Skeletal muscle tissue (tissue), 4 donors: ENCODE measurements around the gene C9orf50. TPM values are rescaled to one million over a fixed set of nuclear protein-coding genes. Genes with fewer than 3 reads are reported as not detected.

Experiments used
- H3K27ac ChIP-seq: one replicate; pipeline ENCODE4 v1.7.0; 2013; ENCODE audit warnings: mild to moderate bottlenecking, low read depth, low read length, inconsistent platforms
- H3K27me3 ChIP-seq, 3 donors: one replicate each; pipeline ENCODE4 v1.7.0; 2013; ENCODE audit warnings: low read length in 3 of 3; ENCODE audit not compliant: control insufficient read depth in 3 of 3, insufficient read depth in 3 of 3
- H3K36me3 ChIP-seq, 3 donors: one replicate each; pipeline ENCODE4 v1.7.0; 2013; ENCODE audit warnings: low read length in 3 of 3; ENCODE audit not compliant: control insufficient read depth in 3 of 3, insufficient read depth in 3 of 3
- H3K4me1 ChIP-seq, 3 donors: one replicate each; pipeline ENCODE4 v1.7.0; 2013; ENCODE audit warnings: low read length in 3 of 3, mild to moderate bottlenecking in 3 of 3; ENCODE audit not compliant: control insufficient read depth in 3 of 3, insufficient read depth in 3 of 3
- H3K4me3 ChIP-seq, 3 donors: one replicate each; pipeline ENCODE4 v1.7.0; 2013; ENCODE audit warnings: low read length in 3 of 3
- H3K9ac ChIP-seq, 3 donors: one replicate each; pipeline ENCODE4 v1.7.0; 2013; ENCODE audit warnings: low read length in 3 of 3, mild to moderate bottlenecking in 3 of 3, moderate library complexity in 2 of 3, low read depth in 1 of 3
- H3K9me3 ChIP-seq, 3 donors: one replicate each; pipeline ENCODE4 v1.7.0; 2013; ENCODE audit warnings: low read length in 3 of 3; ENCODE audit not compliant: control insufficient read depth in 3 of 3
- total RNA-seq: library from RNA; depleted of rRNA; stranded (reverse); fragments of >200 nt; gene quantifications from one replicate; pipeline ENCODE4 v1.2.3, GENCODE V29; 2014
- donor health status: Osteomylitis.

C9orf50 gene
- total RNA-seq, 1 donor from 2014 or later, result not detected

DNA sequence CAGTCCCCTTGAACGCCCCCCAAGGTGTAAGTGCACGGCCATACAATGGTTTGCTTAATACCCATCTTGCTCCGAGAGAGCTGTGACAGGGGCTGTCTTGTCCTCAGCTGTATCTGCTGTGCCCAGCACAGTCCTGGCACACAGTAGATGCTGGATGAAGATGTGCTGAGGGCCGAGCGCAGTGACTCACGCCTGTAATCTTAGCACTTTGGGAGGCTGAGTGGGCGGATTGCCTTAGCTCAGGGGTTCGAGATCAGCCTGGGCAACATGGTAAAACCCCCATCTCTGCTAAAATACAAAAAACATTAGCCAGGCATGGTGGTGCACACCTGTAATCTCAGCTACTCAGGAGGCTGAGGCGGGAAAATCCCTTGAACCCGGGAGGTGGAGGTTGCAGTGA is 53.6 kb downstream of the C9orf50 start:
- Histone ChIP-seq H3K9ac (no peak overlapping the region), H3K4me1 (peaks cover 27 to 33% (median 32%) of the 10 kb centered on the region in 3 donors), H3K4me3 (no peak overlapping the region)

DNA sequence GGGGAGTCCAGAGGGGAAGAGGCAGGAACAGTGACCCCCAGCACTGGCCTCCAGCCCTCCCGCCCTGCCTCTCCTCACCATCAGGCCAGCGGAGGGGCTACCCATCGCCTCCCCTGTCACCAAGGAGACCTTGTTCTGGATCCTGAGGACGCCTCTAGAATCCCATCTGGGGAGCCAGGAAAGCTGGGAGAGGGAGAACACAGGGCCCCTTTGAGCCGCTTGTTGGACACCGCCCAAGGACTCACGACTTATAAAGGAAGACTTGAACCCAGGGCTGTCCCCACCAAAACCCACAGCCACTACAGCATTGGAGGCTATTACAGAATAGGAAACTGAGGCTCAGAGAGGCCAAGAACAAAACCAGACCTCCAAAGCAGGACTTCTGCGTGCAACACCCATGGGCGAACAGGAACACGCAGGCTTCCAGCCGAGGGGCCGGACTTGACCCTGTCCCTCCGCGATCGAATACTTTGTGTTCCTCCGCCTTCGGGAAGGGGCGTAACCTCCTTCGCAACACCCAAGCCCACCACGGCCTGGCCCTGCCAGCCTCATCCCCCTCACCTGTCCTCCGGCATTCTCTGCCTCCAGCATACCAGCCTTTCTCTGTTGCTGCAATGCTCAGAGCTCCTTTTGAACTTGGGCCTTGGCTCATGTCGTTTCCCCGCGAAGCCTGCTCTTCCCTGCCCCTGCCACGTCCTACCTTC is 54.2 kb downstream of the C9orf50 start:
- no peak overlapping the region for H3K27ac ChIP-seq
- peaks cover 0 to 9% (median 9%) of the 10 kb centered on the region in 3 donors for H3K27me3 ChIP-seq
- peaks cover 27 to 33% (median 31%) of the 10 kb centered on the region in 3 donors for H3K4me1 ChIP-seq

More for the DNA sequence above, 53.6 kb downstream of the C9orf50 start:
- no peak overlapping the region for H3K27ac ChIP-seq
- H3K27me3 ChIP-seq, result peaks cover 0 to 9% (median 9%) of the 10 kb centered on the region in 3 donors
- no peaks in the 10 kb centered on the region for H3K36me3 ChIP-seq
- no peaks in the 10 kb centered on the region for H3K9me3 ChIP-seq

DNA sequence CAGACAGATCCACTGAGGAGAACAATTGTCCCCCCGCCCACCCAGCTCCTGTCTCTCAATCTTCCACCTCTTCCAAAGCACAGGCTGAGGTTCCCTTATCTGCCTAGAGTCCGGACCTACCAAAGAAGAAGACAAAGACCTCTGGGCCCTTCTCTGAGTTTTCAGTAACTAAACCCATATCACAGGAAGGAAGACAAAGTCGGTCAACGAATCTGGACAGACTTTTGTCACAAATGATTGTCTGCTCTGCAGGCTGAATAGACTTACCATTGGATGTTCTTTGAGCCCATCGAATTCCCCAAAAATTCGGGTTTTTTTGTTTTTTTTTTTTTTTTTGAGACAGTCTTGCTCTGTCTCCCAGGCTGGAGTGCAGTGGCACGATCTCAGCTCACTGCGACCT is 58.0 kb downstream of the C9orf50 start:
- Histone ChIP-seq H3K9ac (no peak overlapping the region), H3K4me1 (peaks cover under 1 to 4% (median 3%) of the 10 kb centered on the region in 3 donors), H3K27me3 (peaks cover 0 to 2% (median 2%) of the 10 kb centered on the region in 3 donors), H3K4me3 (no peak overlapping the region), H3K36me3 (no peaks in the 10 kb centered on the region), H3K9me3 (no peaks in the 10 kb centered on the region), H3K27ac (no peak overlapping the region)

More for the DNA sequence above, 54.2 kb downstream of the C9orf50 start:
- no peak overlapping the region for H3K4me3 ChIP-seq
- H3K9ac ChIP-seq, result no peak overlapping the region
- H3K9me3 ChIP-seq, result no peaks in the 10 kb centered on the region
- no peaks in the 10 kb centered on the region for H3K36me3 ChIP-seq

DNA sequence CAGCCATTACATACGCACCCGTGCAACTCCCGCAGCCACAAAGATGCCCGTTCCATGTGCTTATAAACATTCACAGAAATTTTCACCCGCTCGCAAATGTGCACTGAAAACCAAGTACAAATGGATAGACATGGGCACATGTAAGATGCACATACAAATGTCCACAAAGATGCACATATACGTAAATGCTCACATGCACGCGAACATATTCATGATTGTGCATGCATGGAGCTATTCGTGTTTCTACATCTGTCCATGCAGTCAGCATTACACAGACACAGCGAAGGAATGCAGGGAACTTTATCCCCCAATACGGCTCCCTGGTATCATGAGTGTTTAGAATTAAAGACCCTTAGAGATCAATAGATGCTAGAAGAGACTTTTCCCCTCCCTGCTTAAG is 58.4 kb downstream of the C9orf50 start:
- Histone ChIP-seq H3K4me3 (no peak overlapping the region), H3K27ac (no peak overlapping the region), H3K27me3 (no peaks in the 10 kb centered on the region), H3K36me3 (no peaks in the 10 kb centered on the region), H3K9ac (no peak overlapping the region), H3K9me3 (no peaks in the 10 kb centered on the region), H3K4me1 (peaks cover 0 to 2% (median 0%) of the 10 kb centered on the region in 3 donors)

Other genes starting within 250 kb of the C9orf50 start
- 18.8 TPM for gene NTMT1, start 5.1 kb upstream of the C9orf50 start, total RNA-seq
- 4.2 TPM for gene ASB6, start 21.1 kb upstream of the C9orf50 start, total RNA-seq
- gene PRRX2, start 44.5 kb upstream of the C9orf50 start, total RNA-seq, result 3.1 TPM
- 12.5 TPM for gene PTGES, start 131.9 kb upstream of the C9orf50 start, total RNA-seq
- 15.7 TPM for gene TOR1B, start 182.1 kb upstream of the C9orf50 start, total RNA-seq
- gene TOR1A, start 203.0 kb upstream of the C9orf50 start, total RNA-seq, result 11.0 TPM
- 32.9 TPM for gene C9orf78, start 214.2 kb upstream of the C9orf50 start, total RNA-seq
- 3.7 TPM for gene USP20, start 214.4 kb upstream of the C9orf50 start, total RNA-seq